ENCODE data around the gene DKC1. TPM values are rescaled to one million over a fixed set of nuclear protein-coding genes. Genes with fewer than 3 reads are reported as not detected.
A peak's percentile ranks its signal among the peaks of the same experiment; 100 is the strongest.

DKC1 gene
- total RNA-seq, 1 experiment from 2014 or later, result 179 TPM

DNA sequence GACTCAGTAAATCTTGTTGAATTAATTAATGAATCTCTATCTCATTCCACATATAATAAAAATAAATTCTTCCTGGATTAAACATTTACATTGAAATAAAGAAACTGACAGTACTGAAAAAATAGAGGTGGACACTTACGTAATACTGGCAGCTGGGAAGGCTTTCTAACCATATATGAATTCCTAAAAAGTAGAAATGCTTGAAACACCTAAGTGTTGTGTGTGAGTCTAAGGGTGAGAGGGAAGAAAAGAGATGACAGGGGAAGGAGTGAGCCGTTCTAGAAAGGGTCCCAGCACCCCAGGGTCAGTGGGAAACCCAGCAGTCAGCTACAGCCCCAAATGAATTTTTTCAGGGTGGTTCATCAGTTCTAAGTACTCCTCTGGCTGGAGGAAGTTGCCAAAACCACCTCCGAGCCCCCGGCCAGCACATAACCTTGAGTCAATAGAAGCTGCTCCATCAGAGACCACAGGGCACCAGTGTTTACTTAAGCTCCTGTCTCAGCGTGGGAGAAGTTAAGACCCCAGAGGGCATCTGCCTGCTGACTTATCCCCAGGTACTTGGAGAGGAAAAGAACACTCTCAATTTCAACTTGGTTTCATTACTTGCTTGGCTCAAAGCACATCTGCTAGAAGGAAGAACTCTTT is 30.1 kb upstream of the DKC1 start:
- H3K4me3 ChIP-seq (ENCODE audit: low read depth in 2 of 2, low read length in 2 of 2), result peak overlapping the region; percentile 13 to 50; a peak in 3 of 4 replicates
- peak; percentile 85 for DNase-seq (ENCODE audit: low read depth, low spot score)
- POLR2A ChIA-PET, result interaction anchor here (1.2 kb wide), 1 partner anchor 18 kb away, joined by 4 read pairs; the partner anchor contains the start of gene GAB3
- in situ Hi-C loops (cut with HindIII; ENCODE audit: low pct_unique_long_range_greater_than_20kb, low sequenced_read_pairs) (no loop called here), intact Hi-C loops (cut with micrococcal nuclease; ENCODE audit: unreplicated experiment) (no loop called here)
- peak overlapping the region; percentile 89 for H3K27ac ChIP-seq (ENCODE audit: low read length)
- CTCF ChIA-PET, result interaction anchor here (0.5 to 0.8 kb wide), 2 partner anchors 16 to 24 kb away, joined by 5 read pairs; no protein-coding TSS in a partner anchor
- no peaks in the 10 kb centered on the region for H3K27me3 ChIP-seq (ENCODE audit: control insufficient read depth, insufficient read depth, low read length)
- no peaks in the 10 kb centered on the region for H3K9me3 ChIP-seq (ENCODE audit: control insufficient read depth, insufficient read depth, low read depth, low read length)
- no peak for TF ChIP-seq TCF7L2 (IDR thresholded peaks at IDR 0.05; ENCODE audit: low read depth, low read length)
- TF ChIP-seq SIN3A (IDR thresholded peaks at IDR 0.05; ENCODE audit: borderline replicate concordance, insufficient read depth, low read depth, low read length), result 0 out of 2 replicates have a peak, but pooled peaks have one; percentile 35
- TF ChIP-seq REST (IDR thresholded peaks at IDR 0.05; ENCODE audit: insufficient read depth in 1 of 2, low read depth in 2 of 2, low read length in 1 of 2), result no peak
- TF ChIP-seq POLR2AphosphoS5 (IDR thresholded peaks at IDR 0.05; ENCODE audit: low read depth, low read length), result peak; percentile 78; the same call in 1 of the 2 replicates
- BruUV-seq (replicated peaks), result no TSS peak
- ATAC-seq, result peak; percentile 81
- H3K4me1 ChIP-seq (ENCODE audit: control insufficient read depth, insufficient read depth, low read length), result peaks cover 96% of the 10 kb centered on the region
- no peaks in the 10 kb centered on the region for H3K36me3 ChIP-seq (ENCODE audit: control insufficient read depth, insufficient read depth, low read length)

DNA sequence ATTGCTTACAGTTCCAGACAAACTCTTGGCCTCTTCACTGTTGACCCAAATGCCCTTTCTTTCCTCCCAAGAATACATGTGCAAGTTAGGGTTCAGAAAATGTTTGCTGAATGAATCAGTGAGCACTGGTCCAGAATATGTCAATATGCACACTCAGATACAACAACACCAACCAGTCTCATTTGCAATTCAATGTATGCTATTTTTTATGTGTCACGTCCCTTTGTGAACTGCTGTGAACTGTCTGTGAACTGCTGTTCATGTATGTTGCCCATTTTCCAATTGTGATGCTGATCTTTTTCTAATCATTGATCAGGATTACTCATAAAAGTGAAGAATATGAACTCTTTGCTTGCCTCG is 29.6 kb upstream of the DKC1 start:
- in situ Hi-C loops (cut with HindIII; ENCODE audit: low pct_unique_long_range_greater_than_20kb, low sequenced_read_pairs) (no loop called here), intact Hi-C loops (cut with micrococcal nuclease; ENCODE audit: unreplicated experiment) (no loop called here)
- no peaks in the 10 kb centered on the region for H3K9me3 ChIP-seq (ENCODE audit: control insufficient read depth, insufficient read depth, low read depth, low read length)
- ChIA-PET CTCF (no interaction called here), POLR2A (no interaction called here)
- H3K4me3 ChIP-seq (ENCODE audit: low read depth in 2 of 2, low read length in 2 of 2), result peak overlapping the region; percentile 13 to 50; a peak in 3 of 4 replicates
- no peaks in the 10 kb centered on the region for H3K36me3 ChIP-seq (ENCODE audit: control insufficient read depth, insufficient read depth, low read length)
- peaks cover 93% of the 10 kb centered on the region for H3K4me1 ChIP-seq (ENCODE audit: control insufficient read depth, insufficient read depth, low read length)
- no TSS peak for BruUV-seq (replicated peaks)
- TF ChIP-seq POLR2AphosphoS5 (IDR thresholded peaks at IDR 0.05; ENCODE audit: low read depth, low read length) (peak; percentile 40; the same call in 1 of the 2 replicates), TCF7L2 (IDR thresholded peaks at IDR 0.05; ENCODE audit: low read depth, low read length) (no peak)
- H3K27ac ChIP-seq (ENCODE audit: low read length), result peak overlapping the region; percentile 89
- DNase-seq (ENCODE audit: low read depth, low spot score), result no peak
- peak; percentile 62 for ATAC-seq
- H3K27me3 ChIP-seq (ENCODE audit: control insufficient read depth, insufficient read depth, low read length), result no peaks in the 10 kb centered on the region

DNA sequence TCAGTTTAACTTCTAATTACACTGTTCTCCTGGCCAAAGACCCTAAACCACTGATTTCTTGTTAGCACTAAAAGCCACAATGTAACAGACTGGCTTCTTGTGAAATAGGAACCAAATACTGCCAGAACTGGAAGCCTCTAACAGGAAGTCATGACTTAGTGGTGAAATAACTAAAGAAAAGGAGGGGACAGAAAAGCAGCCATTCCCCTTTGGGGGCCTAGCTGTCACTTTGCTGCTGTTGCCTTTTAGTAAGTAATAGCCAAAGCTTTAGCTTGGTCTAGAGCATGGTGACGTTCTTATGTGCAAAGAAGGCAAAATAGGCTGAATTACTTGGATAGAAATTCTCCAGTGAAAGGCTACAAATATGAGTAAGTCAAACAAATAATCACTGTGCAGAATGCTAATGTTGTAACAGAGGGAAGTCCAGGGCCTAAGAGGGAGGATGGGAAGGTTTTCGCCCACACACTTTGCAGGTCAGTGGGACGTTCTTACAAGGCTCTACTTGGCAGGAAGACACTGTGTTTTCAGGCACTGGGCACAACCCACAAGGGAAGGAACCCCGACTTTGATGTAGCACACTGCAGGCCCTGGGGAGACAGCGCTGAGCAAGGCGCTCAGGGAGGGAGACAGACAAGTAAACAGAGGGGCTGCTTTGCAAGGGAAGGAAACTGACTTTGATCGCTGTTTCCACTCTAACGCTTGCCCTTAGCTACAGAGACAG is 28.4 kb upstream of the DKC1 start:
- ATAC-seq, result peak; percentile 39; the same call in 1 of the 2 replicates
- Histone ChIP-seq H3K36me3 (ENCODE audit: control insufficient read depth, insufficient read depth, low read length) (no peaks in the 10 kb centered on the region), H3K27ac (ENCODE audit: low read length) (peak overlapping the region; percentile 89), H3K4me3 (ENCODE audit: low read depth in 2 of 2, low read length in 2 of 2) (peak overlapping the region; percentile 7 to 41; a peak in 3 of 4 replicates), H3K4me1 (ENCODE audit: control insufficient read depth, insufficient read depth, low read length) (peaks cover 93% of the 10 kb centered on the region), H3K9me3 (ENCODE audit: control insufficient read depth, insufficient read depth, low read depth, low read length) (no peaks in the 10 kb centered on the region), H3K27me3 (ENCODE audit: control insufficient read depth, insufficient read depth, low read length) (no peaks in the 10 kb centered on the region)
- CTCF ChIA-PET, result no interaction called here
- TF ChIP-seq TCF7L2 (IDR thresholded peaks at IDR 0.05; ENCODE audit: low read depth, low read length), result peak; percentile 63; the same call in 1 of the 2 replicates
- no peak for TF ChIP-seq SIN3A (IDR thresholded peaks at IDR 0.05; ENCODE audit: borderline replicate concordance, insufficient read depth, low read depth, low read length)
- no peak for DNase-seq (ENCODE audit: low read depth, low spot score)
- BruUV-seq (replicated peaks), result no TSS peak
- in situ Hi-C loops (cut with HindIII; ENCODE audit: low pct_unique_long_range_greater_than_20kb, low sequenced_read_pairs), result no loop called here
- intact Hi-C loops (cut with micrococcal nuclease; ENCODE audit: unreplicated experiment), result no loop called here
- POLR2A ChIA-PET, result no interaction called here

Measured in Panc1 (cell line).